ENCODE data around the gene SCAMP2. TPM values are rescaled to one million over a fixed set of nuclear protein-coding genes. Genes with fewer than 3 reads are reported as not detected.

The SCAMP2 gene
- total and polyA plus RNA-seq, 2 of the 13 experiments (the other 11 are each of a cell fraction or from before 2014, with no cell fraction given) = 34.8 to 121 TPM

DNA sequence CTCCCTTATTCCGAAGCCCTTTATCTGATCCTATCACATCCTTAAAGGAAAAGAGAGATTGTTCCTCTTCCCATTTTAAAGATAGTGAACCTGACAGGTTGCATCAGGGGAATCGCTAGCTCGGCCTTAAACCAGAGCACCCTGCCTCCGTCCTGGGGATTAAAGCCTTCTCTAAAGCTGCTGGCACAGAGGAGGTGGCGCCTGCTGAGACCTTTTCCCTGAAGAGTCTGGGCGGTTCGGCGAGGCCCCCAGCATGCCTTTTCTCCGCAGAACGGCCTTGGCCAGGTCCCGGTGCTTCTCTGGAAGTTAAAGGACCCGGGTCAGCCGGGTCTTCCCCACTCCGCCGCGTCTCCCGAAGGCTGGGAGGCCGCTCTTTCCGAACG is 32.9 kb upstream of the SCAMP2 start (continued):
- TF ChIP-seq, protein P1, sequence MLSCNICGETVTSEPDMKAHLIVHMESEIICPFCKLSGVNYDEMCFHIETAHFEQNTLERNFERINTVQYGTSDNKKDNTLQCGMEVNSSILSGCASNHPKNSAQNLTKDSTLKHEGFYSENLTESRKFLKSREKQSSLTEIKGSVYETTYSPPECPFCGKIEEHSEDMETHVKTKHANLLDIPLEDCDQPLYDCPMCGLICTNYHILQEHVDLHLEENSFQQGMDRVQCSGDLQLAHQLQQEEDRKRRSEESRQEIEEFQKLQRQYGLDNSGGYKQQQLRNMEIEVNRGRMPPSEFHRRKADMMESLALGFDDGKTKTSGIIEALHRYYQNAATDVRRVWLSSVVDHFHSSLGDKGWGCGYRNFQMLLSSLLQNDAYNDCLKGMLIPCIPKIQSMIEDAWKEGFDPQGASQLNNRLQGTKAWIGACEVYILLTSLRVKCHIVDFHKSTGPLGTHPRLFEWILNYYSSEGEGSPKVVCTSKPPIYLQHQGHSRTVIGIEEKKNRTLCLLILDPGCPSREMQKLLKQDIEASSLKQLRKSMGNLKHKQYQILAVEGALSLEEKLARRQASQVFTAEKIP (CRISPR knock-in tag; IDR thresholded peaks at IDR 0.05; ENCODE audit: borderline replicate concordance) = no peak
- TF ChIP-seq RBFOX2 (IDR thresholded peaks at IDR 0.05; ENCODE audit: low read depth, low read length) (no peak), GPN1 (CRISPR knock-in tag; IDR thresholded peaks at IDR 0.05; ENCODE audit: borderline replicate concordance) (no peak), ZMYM2 (CRISPR knock-in tag; IDR thresholded peaks at IDR 0.05) (no peak), NFKB2 (CRISPR knock-in tag; IDR thresholded peaks at IDR 0.05; ENCODE audit: borderline replicate concordance) (no peak), ZSCAN12 (CRISPR knock-in tag; IDR thresholded peaks at IDR 0.05) (no peak), SMAD3 (CRISPR knock-in tag; IDR thresholded peaks at IDR 0.05) (no peak), AKAP8 (CRISPR knock-in tag; IDR thresholded peaks at IDR 0.05) (no peak), FOXC1 (CRISPR knock-in tag; IDR thresholded peaks at IDR 0.05; ENCODE audit: borderline replicate concordance) (no peak), HDAC2 (CRISPR knock-in tag; IDR thresholded peaks at IDR 0.05) (no peak), HOXA7 (CRISPR knock-in tag; IDR thresholded peaks at IDR 0.05) (no peak), MAZ (IDR thresholded peaks at IDR 0.05; ENCODE audit: borderline replicate concordance, low read depth, low read length) (no peak), MAZ (CRISPR knock-in tag; IDR thresholded peaks at IDR 0.05; ENCODE audit: low read depth) (no peak)
- TF ChIP-seq, protein P2, sequence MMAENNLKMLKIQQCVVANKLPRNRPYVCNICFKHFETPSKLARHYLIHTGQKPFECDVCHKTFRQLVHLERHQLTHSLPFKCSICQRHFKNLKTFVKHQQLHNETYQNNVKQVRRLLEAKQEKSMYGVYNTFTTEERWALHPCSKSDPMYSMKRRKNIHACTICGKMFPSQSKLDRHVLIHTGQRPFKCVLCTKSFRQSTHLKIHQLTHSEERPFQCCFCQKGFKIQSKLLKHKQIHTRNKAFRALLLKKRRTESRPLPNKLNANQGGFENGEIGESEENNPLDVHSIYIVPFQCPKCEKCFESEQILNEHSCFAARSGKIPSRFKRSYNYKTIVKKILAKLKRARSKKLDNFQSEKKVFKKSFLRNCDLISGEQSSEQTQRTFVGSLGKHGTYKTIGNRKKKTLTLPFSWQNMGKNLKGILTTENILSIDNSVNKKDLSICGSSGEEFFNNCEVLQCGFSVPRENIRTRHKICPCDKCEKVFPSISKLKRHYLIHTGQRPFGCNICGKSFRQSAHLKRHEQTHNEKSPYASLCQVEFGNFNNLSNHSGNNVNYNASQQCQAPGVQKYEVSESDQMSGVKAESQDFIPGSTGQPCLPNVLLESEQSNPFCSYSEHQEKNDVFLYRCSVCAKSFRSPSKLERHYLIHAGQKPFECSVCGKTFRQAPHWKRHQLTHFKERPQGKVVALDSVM (CRISPR knock-in tag; IDR thresholded peaks at IDR 0.05) = 0 out of 2 replicates have a peak, but pooled peaks have one; percentile 5
- TF ChIP-seq, protein P3, sequence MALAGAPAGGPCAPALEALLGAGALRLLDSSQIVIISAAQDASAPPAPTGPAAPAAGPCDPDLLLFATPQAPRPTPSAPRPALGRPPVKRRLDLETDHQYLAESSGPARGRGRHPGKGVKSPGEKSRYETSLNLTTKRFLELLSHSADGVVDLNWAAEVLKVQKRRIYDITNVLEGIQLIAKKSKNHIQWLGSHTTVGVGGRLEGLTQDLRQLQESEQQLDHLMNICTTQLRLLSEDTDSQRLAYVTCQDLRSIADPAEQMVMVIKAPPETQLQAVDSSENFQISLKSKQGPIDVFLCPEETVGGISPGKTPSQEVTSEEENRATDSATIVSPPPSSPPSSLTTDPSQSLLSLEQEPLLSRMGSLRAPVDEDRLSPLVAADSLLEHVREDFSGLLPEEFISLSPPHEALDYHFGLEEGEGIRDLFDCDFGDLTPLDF (CRISPR knock-in tag; IDR thresholded peaks at IDR 0.05) = no peak
- TF ChIP-seq, protein P4, sequence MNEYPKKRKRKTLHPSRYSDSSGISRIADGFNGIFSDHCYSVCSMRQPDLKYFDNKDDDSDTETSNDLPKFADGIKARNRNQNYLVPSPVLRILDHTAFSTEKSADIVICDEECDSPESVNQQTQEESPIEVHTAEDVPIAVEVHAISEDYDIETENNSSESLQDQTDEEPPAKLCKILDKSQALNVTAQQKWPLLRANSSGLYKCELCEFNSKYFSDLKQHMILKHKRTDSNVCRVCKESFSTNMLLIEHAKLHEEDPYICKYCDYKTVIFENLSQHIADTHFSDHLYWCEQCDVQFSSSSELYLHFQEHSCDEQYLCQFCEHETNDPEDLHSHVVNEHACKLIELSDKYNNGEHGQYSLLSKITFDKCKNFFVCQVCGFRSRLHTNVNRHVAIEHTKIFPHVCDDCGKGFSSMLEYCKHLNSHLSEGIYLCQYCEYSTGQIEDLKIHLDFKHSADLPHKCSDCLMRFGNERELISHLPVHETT (CRISPR knock-in tag; conservative IDR thresholded peaks at IDR 0.05) = no peak
- TF ChIP-seq, protein P5, sequence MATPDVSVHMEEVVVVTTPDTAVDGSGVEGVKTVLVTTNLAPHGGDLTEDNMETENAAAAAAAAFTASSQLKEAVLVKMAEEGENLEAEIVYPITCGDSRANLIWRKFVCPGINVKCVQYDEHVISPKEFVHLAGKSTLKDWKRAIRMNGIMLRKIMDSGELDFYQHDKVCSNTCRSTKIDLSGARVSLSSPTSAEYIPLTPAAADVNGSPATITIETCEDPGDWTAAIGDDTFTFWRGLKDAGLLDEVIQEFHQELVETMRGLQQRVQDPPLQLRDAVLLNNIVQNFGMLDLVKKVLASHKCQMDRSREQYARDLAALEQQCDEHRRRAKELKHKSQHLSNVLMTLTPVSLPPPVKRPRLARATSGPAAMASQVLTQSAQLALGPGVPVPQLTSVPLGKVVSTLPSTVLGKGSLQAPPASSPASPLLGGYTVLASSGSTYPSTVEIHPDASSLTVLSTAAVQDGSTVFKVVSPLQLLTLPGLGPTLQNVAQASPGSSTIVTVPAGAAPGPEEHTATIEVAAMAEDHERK (CRISPR knock-in tag; IDR thresholded peaks at IDR 0.05; ENCODE audit: low read depth) = no peak

Data from HepG2 (cell line).